Stimulated activated CD4-positive, alpha-beta T cell treated with anti-CD3 and anti-CD28 coated beads, Interleukin-2, amount 100 ng/mL, for 4 hours (primary cell): ENCODE data around the gene POLN.
"Not testable (repeated sequence)": the region's sequence is repeated elsewhere in the genome, so short reads cannot be mapped to it uniquely, and the experiment has no call there.

Experiments used
- DNase-seq: peaks from one replicate; pipeline ENCODE4 v3.0.0-alpha.2; 2020; ENCODE audit warnings: low read depth

The POLN gene

DNA sequence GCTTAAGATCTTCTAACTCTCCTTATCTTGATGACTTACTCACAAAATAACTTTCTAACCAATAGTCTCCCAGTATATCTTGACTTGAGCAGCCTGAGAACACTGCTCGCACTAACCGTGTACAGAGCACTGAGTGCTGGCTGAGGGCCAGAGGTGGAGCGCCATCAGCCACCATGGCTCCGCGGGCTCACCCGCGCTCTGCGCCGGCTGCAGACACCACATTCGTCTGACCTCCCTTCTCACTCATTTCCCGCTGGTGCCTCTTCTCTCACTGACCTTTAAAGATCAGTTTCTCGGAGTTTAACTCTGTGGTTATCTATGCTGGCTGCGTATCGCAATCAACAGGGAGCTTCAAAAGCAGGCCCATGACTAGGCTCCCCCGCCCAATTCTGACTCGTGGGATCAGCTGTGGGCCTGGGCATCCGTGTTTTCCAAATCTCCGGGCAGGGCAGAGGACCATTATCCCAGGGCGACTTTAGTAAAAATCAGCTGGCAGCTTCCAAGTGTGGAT is 78.6 kb downstream of the POLN start:
- DNase-seq: no peak

DNA sequence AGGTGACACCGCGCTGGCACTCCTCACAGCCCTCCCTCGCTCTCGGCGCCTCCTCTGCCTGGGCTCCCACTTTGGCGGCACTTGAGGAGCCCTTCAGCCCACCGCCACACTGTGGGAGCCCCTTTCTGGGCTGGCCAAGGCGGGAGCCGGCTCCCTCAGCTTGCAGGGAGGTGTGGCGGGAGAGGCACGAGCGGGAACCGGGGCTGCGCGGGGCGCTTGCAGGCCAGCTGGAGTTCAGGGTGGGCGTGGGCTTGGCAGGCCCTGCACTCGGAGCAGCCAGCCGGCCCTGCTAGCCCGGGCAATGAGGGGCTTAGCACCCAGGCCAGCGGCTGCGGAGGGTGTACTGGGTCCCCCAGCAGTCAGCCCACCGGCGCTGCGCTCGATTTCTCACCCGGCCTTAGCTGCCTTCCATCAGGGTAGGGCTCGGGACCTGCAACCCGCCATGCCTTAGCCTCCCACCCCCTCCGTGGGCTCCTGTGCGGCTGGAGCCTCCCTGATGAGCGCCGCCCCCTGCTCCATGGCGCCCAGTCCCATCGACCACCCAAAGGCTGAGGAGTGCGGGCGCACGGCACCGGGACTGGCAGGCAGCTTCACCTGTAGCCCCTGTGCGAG is 80.7 kb downstream of the POLN start:
- not testable (repeated sequence) for DNase-seq

DNA sequence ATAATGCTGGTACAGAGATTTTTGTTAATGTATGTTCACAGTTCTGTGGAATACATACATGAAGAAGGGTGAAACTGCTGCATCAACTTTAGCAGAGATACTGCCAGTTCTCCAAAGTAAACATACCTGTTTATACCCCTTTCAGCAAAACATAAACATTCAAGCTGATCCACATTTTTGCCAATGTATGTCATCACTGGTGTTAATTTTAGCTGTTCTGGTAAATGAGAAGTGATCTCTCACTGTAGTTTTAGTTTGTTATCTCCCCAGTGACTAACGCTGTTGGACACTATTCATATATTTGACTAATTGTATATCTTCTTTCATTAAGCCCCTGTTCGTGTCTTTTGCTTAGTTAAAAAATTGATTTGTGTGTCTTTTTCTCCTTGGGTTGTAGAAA is 82.0 kb downstream of the POLN start:
- DNase-seq: no peak

DNA sequence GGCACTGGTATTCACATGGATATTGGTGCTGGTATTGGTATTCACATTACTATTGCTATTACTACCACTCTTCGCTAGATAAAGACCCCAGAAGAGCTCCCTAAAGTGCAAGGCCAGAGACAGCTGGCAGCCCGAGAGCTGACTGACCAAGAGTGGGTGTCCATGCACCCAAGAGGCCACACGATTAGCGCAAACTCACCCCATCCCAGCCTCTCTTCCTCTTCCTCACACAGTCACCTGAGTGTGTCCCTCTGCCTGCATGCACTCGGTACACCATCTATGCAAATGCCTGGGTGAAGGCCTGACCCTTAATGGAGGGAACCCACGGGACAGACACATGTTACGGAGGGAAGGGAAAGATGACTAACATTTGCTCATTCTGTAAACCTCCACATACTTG is 86.7 kb downstream of the POLN start:
- DNase-seq: no peak

DNA sequence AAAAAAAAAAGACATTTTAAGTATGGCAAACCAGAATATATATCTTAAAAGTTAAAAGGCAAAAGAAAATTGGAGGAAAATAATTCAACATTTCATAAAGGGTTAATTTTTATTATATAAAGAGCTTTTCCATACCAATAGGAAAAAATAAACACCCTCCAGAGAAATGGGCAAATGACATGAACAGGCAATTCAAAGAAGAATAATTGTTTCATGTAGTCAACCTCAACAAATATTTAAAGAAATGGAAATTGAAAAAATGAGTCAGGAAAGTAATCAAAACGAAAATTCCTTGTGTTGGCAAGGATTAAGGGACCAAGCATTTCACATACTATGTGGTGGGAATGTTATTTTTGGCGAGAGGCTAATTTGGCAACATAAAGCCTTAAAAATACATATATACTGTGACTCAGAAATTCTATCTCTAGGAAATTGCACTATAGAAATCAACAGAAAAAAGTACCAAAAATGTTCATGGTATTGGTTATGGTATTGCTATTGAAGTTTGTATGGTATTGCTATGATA is 87.6 kb downstream of the POLN start:
- no peak for DNase-seq

DNA sequence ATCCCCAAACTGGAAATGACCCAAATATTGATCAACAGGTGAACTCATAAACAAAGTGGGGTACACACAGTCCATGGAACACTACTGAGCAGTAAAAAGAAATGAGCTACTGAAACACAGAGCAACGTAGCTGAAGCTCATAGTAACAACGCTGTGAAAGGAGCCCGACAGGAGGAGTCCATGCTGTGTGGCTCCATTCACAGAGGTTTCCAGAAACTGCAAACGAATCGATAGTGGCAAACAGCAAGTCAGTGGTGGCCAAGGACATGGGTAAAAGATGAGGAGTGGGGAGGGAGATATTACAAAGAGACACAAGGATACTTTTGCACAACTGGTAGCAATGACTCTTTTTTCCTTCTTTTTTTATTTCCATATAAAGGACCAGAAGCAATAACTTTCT is 90.4 kb downstream of the POLN start:
- DNase-seq: no peak

DNA sequence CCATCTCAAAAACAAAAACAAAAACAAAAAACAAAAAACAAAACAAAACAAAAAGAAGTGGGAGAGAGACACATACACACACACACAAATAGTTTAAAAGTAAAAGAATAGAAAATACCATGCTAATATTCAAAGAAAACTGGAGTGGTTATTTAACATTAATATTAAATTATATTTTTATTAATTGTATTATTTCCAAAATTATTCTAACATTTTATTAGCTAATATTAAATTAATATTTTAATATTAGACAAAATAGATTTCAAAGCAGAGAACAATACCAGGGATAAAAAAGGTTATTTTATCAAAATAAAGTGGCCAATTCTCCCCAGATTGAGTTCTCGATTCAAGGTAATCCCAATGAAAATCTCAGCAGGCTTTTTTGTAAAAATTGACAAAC is 91.8 kb downstream of the POLN start:
- DNase-seq: no peak

DNA sequence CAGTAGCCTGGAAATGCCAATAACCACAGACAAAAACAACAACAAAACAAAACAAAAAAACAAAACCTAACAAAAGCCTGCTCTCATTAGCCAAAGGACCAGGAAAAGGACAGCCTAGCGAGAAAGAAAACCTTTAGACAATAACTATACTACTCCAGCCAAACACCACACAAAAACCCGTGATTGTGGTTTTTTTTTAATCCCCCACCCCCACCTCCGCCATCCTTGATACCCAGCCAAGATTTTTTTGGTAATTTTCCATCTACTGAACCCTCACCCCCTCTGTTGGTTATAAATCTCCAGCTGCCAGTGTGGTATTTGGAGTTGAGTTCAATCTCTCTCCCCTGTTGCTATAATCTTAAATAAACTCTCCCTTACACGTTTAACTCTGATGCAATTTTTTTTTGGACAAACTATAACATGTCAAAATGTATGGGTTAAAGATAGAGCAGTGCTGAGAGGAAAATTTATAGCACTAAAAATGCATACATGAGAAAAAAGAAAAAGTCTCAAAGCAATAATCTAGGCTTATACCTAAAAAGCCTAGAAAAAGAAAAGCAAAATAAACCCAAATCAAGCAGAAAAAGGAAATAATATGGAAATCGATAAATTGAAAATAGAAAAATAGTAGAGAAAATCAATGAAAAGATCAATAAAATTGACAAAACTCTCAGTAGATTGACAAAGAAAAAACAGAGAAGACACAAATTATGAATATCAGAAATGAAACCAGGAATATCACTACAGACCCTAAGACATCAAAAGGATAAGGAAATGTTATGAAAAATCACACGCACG is 99.1 kb downstream of the POLN start:
- DNase-seq: no peak

DNA sequence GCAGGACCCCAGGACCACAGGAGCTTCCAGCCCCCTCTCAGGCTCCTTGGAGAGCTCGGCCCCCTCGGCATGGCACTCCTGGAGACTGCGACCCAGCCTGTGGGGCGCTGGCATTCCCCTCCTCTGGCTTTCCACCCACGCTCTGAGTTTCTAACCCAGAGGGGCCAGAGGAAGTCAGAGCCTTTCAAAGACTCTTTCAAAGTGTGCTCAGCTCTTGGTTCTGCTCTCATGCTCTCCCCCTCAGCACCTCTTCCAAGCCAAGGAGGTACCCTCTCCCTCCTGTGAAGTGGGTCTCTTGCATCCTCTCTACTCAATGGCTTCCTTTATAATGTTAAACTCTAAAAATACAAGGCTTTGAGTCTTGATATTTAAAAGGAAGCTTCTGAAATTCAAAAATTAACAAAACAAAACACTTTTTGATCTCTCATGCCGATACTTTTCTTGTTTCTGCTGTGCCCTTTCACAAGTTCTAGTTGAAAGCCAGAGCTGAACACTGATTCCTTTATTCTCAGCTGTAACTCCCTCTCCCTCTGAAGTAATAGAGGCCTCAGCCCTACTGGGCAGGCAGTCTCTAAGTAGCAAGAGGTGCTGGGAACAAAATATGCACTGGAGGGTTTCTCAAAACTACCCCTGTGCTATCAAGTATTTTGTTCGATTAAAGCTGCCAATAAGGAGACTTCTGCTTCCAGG is 100.0 kb downstream of the POLN start:
- DNase-seq: peak; percentile 4

DNA sequence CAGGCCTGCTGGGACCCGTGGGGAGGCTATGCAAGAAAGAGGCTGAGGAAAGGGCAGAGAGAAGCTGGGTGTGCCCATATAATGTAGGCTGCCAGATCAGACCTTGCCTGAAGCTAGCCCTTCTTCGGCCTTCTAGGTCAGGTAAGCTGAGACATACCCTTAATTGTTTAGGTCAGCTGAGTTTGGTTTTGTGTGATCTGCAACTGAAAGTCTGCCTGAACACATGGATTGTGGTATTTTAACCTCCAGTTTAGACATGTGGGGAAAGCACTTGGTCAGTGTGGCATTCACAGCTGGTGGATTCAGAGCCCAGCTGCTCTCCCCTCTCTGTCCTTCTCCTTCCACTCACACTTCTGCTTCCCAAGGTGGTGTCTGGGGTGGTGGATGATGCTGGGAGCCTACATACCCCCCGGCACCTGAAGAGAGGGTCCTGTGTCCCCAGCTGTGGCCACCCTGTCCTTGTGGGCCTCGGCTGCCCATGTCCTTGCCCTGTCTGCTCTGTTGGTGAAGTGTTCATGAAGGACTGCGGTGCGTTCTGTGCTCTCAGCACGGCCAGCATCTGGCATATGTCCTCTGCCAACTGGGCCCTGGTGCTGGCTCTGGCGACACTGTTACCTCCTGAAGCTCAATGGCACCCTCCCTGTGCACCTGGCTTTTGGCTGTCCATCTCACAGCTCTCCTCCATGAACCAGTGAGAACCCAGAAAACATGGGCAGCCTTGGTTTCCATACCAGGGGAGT is 100.7 kb downstream of the POLN start:
- DNase-seq: no peak

DNA sequence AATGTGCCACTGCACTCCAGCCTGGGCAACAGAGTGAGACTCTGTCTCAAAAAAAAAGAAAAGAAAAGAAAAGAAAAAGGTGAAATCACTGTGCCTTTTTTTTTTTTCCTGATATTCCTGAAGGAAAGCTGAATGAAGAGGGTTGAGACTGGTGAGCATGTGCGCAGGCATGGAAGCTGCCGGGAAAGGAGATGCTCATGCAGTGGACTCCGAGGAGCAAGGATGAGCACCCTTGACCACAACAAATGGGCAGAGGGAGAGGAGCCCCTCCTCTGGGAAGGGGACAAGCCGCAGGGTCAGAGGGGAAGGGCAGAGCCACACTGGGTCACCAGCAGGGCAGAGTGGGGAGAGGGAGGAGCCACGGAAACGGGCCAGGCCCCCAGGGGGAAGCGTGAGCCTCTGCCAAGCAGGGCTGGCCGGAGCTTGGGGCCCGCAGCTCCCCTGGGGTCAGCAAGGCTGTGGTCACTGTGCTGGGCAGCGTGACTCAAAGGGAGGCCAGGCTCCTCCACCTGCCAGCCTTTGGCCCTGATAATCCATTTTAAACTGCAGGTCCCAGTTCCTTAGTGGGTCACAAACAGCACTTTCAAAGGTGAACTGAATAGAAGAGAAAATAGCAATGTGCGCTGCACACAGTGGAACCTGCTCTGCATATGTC is 102.9 kb downstream of the POLN start:
- DNase-seq: no peak

DNA sequence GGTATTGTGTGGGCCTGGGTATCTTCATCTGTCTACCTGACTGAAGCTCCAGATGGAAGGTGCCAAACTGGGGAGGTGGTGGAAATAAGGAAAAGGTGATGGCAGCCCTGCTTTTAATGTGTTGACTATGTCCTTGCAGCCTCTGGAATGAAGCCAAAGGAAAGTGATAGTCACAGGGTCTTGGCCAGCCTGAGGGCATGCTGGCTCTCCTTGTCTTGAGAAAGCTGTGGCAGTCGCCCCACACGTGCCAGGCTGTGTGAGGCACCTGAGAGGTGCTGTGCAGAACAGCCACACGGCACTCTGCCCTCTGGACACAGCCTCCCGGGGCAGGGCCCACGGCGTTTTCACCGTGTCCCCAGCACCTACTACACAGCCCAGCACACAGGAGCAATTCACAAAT is 105.2 kb downstream of the POLN start:
- DNase-seq: no peak

DNA sequence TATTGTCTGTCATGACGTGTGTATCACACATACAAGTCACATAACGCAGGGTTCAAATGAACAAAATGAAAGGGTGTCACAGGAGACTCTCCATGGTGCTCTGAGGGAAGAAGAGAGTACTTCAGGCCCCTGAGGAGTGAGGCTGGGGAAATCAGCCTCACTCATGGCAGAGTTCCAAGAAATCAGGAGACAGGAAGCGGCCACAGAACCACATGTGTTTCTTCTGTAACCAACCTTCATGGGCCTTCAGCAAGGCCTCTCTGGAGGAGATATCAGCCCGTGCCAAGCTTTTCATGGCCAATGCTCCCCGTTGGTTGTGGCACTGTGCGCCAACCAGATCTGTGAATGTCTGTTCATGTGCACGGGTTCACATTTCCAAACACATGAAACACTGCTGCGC is 106.8 kb downstream of the POLN start:
- DNase-seq: no peak

DNA sequence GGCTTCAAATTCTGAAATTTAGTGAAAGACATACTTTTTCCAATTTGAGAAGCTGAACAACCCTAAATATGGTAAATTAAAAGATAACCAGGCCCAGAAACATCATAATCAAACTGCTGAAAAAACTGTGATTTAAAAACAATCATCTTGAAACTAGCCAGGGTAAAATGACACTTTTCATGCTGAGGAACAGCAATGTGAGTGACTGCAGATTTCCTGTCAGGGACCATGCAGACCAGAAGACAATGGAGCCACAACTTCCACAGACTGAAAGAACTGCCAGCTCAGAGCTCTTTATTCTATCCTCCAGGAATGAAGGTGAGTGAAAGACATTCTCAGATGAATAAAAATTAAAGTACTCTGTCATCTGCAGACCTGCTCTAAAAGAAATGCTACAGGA is 109.5 kb downstream of the POLN start:
- DNase-seq: no peak

DNA sequence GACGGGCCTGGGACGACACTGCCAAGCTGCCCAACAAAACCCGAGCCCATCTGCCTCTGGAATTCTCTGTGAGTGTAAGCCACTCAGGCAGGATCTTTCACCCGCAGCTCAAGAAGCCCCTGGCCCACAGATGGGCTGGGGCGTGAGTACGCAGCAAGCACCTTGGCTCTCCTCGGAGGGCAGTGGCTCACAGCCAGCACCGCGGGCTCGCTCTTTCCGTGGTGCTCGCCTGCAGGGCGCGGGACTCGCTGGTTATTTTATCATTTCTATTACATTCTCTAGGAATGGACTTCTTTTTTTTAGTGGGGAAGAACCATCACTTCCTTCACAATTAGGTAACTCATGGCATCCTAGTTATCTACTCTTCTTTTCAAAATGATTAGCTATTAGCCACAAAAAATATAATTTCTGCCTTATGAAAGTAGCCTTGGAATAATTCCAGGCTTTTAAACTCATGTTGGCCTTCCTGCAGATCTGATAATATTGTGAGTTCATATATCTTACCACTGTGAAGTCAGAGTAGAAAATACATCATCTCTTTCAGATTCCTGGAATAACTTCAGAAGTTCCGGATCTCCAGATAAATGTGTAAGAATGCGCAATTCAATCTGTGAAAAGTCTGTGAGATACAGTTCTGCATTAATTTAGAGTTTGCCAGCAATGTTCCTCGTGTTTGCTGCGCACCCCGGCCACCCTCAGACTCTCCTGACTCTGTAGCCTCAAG is 114.2 kb downstream of the POLN start:
- DNase-seq: no peak

DNA sequence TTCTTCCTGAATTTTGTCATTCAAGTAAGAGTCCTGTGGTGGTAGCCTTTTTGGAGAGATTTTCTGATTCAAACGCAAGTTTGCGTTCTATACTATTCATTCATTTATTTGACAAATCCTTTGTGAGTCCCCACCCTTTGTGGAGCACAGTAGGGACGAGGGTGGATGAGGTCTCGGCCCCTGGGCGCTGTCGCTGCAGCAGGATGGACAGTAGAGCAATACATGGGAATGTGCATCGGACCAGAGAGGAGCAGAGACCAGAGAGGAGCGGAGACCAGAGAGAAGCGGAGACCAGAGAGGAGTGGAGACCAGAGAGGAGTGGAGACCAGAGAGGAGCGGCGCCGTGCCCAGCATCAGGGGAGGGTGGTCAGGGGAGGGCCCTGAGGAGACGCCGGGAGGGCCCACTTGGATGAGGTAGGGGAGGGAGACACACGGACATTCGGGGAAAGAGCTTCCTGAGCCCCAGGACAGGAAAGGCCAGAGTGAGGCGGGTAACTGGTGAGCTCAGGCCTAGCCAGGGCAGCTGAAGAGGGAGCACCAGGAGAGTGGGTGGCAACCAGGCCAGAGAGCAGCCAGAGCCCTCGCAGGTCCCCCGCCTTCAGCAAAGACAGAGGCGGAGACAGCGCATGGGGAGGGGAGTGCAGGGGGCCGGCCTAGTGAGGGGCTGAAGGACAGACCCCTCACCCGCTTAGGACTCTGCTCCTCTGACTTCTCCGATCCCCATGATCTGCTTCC is 115.4 kb downstream of the POLN start:
- DNase-seq: no peak

DNA sequence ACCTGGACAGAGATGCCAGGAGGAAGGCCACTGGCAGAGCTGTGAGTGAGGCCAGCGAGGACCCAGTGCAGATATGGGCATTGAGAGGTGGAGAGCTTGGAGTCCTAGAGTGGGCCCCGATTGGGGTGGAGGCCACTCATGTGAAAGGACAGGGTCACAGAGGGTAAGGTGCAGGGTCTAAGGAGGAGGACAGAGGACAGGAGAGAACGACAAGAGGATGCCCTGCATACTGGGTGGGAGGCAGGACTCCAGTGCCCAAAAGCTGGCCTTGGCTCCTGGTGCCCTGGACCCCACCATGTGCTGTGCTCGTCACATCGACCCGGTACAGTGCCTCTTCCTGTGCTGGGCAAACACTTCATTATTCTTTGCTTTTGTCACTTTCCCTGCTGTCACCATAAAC is 116.1 kb downstream of the POLN start:
- no peak for DNase-seq

DNA sequence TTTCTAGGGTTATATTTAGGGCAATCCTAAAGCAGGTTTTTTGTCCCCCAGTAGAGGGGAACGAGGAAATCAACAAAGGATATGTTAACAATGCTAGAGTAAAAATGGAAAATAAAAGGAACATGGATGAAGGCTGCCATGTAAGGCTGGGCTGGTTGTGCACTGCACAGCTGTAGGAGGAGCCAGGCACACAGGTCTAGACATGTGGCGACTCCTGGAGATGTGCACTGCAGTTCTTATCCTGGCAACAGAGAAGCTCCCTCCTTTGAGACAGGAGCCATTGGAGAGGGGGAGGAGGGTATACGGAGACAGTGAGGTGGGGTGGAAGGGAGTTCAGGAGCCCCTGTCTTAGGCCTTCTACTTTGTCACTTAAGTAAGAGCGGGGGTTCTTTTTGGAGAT is 116.9 kb downstream of the POLN start:
- no peak for DNase-seq

DNA sequence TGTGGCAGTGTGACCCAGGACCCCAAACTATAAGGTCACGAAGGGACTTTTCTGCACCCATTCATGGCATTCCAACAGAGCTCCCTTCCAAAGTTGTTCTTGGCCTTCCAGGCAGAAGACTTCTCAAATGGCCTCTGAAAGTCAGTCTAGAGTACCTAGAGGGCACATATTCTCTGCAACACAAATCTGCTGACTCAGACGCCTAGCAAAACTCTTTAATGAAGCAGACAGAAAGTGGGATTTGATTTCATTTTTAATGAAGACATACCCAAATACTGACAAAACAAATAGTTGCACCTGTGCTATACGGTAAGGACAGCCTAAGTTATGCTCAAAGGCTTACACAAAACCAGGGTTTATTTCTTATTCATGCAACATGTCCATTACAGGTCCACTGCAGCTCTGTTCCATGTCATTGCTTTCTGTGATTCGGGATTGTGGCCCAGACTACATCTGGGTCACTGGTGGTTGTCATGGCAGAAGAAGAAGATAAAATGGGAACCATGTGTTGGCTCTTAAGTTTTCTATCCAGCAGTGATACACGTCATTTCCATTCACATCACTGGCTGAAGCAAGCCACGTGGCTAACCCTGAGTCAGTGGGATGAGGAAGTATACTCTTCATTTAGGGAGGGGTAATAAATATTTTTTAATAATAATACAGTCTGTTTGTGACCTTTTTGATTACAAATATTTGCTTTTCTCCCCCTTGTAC is 125.1 kb downstream of the POLN start:
- DNase-seq: no peak

DNA sequence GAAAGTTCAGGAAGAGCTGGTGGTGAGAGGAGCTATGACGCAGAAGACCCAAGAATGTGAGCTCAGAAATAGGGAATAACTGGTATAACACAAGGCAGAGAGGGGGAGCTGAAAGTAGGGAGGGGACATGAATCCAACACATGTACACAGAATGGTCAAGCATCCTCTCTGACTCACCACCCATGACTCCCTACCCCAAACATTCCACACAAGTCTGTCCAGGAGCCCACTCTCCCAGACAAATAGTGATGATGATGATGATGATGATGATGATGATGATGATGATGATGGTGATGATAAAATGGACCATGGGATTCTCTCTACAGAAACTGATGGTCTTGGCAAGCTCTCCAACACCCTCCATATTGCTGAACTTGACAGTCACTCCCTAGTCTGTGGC is 136.4 kb downstream of the POLN start:
- DNase-seq: no peak
